ENCODE data around the gene DNASE1. TPM values are rescaled to one million over a fixed set of nuclear protein-coding genes. Genes with fewer than 3 reads are reported as not detected.

DNASE1 gene
- total and polyA plus RNA-seq, 9 of the 15 experiments (the other 6 are each of a cell fraction or from before 2014, with no cell fraction given) = 0.53 to 10.1 (median 5.9) TPM

- peak; percentile 80 for TF ChIP-seq OTX1 (CRISPR knock-in tag; IDR thresholded peaks at IDR 0.05)
- peak; percentile 78 for TF ChIP-seq GABPB1 (CRISPR knock-in tag; IDR thresholded peaks at IDR 0.05)
- no peak for TF ChIP-seq RBM34 (IDR thresholded peaks at IDR 0.05; ENCODE audit: borderline replicate concordance, insufficient read depth, low read length)
- TF ChIP-seq CTBP1 (IDR thresholded peaks at IDR 0.05; ENCODE audit: borderline replicate concordance) = peak; percentile 53
- no peak for TF ChIP-seq KAT7 (CRISPR knock-in tag; IDR thresholded peaks at IDR 0.05; ENCODE audit: borderline replicate concordance)
- TF ChIP-seq, protein P1, sequence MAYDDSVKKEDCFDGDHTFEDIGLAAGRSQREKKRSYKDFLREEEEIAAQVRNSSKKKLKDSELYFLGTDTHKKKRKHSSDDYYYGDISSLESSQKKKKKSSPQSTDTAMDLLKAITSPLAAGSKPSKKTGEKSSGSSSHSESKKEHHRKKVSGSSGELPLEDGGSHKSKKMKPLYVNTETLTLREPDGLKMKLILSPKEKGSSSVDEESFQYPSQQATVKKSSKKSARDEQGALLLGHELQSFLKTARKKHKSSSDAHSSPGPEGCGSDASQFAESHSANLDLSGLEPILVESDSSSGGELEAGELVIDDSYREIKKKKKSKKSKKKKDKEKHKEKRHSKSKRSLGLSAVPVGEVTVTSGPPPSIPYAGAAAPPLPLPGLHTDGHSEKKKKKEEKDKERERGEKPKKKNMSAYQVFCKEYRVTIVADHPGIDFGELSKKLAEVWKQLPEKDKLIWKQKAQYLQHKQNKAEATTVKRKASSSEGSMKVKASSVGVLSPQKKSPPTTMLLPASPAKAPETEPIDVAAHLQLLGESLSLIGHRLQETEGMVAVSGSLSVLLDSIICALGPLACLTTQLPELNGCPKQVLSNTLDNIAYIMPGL (CRISPR knock-in tag; IDR thresholded peaks at IDR 0.05) = no peak
- 0 out of 4 replicates have a peak, but pooled peaks of 1 of the 2 experiments have one; percentile 8 for TF ChIP-seq TEAD1 (CRISPR knock-in tag; IDR thresholded peaks at IDR 0.05)
- no peak for TF ChIP-seq USF2 (CRISPR knock-in tag; IDR thresholded peaks at IDR 0.05)
- TF ChIP-seq RB1 (IDR thresholded peaks at IDR 0.05; ENCODE audit: low read depth) = 0 out of 2 replicates have a peak, but pooled peaks have one; percentile 55
- no peak for TF ChIP-seq ZNF561 (CRISPR knock-in tag; conservative IDR thresholded peaks at IDR 0.05)
- no peak for TF ChIP-seq ZNF3 (CRISPR knock-in tag; IDR thresholded peaks at IDR 0.05)
- TF ChIP-seq ILF3 (IDR thresholded peaks at IDR 0.05; ENCODE audit: borderline replicate concordance) = no peak
- TF ChIP-seq, protein P2, sequence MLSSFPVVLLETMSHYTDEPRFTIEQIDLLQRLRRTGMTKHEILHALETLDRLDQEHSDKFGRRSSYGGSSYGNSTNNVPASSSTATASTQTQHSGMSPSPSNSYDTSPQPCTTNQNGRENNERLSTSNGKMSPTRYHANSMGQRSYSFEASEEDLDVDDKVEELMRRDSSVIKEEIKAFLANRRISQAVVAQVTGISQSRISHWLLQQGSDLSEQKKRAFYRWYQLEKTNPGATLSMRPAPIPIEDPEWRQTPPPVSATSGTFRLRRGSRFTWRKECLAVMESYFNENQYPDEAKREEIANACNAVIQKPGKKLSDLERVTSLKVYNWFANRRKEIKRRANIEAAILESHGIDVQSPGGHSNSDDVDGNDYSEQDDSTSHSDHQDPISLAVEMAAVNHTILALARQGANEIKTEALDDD (IDR thresholded peaks at IDR 0.05) = no peak
- TF ChIP-seq ZNF707 (CRISPR knock-in tag; conservative IDR thresholded peaks at IDR 0.05) = no peak
- TF ChIP-seq, protein P3, sequence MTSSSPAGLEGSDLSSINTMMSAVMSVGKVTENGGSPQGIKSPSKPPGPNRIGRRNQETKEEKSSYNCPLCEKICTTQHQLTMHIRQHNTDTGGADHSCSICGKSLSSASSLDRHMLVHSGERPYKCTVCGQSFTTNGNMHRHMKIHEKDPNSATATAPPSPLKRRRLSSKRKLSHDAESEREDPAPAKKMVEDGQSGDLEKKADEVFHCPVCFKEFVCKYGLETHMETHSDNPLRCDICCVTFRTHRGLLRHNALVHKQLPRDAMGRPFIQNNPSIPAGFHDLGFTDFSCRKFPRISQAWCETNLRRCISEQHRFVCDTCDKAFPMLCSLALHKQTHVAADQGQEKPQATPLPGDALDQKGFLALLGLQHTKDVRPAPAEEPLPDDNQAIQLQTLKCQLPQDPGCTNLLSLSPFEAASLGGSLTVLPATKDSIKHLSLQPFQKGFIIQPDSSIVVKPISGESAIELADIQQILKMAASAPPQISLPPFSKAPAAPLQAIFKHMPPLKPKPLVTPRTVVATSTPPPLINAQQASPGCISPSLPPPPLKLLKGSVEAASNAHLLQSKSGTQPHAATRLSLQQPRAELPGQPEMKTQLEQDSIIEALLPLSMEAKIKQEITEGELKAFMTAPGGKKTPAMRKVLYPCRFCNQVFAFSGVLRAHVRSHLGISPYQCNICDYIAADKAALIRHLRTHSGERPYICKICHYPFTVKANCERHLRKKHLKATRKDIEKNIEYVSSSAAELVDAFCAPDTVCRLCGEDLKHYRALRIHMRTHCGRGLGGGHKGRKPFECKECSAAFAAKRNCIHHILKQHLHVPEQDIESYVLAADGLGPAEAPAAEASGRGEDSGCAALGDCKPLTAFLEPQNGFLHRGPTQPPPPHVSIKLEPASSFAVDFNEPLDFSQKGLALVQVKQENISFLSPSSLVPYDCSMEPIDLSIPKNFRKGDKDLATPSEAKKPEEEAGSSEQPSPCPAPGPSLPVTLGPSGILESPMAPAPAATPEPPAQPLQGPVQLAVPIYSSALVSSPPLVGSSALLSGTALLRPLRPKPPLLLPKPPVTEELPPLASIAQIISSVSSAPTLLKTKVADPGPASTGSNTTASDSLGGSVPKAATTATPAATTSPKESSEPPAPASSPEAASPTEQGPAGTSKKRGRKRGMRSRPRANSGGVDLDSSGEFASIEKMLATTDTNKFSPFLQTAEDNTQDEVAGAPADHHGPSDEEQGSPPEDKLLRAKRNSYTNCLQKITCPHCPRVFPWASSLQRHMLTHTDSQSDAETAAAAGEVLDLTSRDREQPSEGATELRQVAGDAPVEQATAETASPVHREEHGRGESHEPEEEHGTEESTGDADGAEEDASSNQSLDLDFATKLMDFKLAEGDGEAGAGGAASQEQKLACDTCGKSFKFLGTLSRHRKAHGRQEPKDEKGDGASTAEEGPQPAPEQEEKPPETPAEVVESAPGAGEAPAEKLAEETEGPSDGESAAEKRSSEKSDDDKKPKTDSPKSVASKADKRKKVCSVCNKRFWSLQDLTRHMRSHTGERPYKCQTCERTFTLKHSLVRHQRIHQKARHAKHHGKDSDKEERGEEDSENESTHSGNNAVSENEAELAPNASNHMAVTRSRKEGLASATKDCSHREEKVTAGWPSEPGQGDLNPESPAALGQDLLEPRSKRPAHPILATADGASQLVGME (CRISPR knock-in tag; IDR thresholded peaks at IDR 0.05) = 0 out of 2 replicates have a peak, but pooled peaks have one; percentile 35
- no peak for TF ChIP-seq HNRNPH1 (optimal IDR thresholded peaks at IDR 0.05; ENCODE audit: low read depth, low read length)
- no peak for TF ChIP-seq ILK (tag; IDR thresholded peaks at IDR 0.05; ENCODE audit: borderline replicate concordance, low read depth)
- TF ChIP-seq HMG20B (CRISPR knock-in tag; IDR thresholded peaks at IDR 0.05) = no peak
Observed at GRCh38 chr16:3611146-3611975, 43.1 kb upstream of the DNASE1 start, which contains the start of gene SLX4 (continued).
